Choroid plexus epithelial cell (primary cell): ENCODE data around the gene MALRD1.

ENCODE experiments used
- DNase-seq: peaks from one replicate; pipeline ENCODE4 v3.0.0-alpha.2; 2010; ENCODE audit warnings: low read depth
- H3K4me3 ChIP-seq: 2 replicates; pipeline ENCODE4 v1.5.1; 2011; ENCODE audit warnings: low read depth, mild to moderate bottlenecking, control low read depth, low read length, moderate library complexity
- TF ChIP-seq, protein P1 (sequence below): conservative IDR thresholded peaks from 2 replicates; pipeline ENCODE4 v1.5.1; 2011; ENCODE audit warnings: low read depth, mild to moderate bottlenecking, control low read depth, inconsistent platforms, low read length, moderate library complexity

MALRD1 gene

GRCh38 chr10:19663344-19663743 lies 614.7 kb downstream of the MALRD1 start:
- TF ChIP-seq, protein P1, sequence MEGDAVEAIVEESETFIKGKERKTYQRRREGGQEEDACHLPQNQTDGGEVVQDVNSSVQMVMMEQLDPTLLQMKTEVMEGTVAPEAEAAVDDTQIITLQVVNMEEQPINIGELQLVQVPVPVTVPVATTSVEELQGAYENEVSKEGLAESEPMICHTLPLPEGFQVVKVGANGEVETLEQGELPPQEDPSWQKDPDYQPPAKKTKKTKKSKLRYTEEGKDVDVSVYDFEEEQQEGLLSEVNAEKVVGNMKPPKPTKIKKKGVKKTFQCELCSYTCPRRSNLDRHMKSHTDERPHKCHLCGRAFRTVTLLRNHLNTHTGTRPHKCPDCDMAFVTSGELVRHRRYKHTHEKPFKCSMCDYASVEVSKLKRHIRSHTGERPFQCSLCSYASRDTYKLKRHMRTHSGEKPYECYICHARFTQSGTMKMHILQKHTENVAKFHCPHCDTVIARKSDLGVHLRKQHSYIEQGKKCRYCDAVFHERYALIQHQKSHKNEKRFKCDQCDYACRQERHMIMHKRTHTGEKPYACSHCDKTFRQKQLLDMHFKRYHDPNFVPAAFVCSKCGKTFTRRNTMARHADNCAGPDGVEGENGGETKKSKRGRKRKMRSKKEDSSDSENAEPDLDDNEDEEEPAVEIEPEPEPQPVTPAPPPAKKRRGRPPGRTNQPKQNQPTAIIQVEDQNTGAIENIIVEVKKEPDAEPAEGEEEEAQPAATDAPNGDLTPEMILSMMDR, result peak; percentile 23
- no peak for DNase-seq
- no peak overlapping the region for H3K4me3 ChIP-seq

DNA sequence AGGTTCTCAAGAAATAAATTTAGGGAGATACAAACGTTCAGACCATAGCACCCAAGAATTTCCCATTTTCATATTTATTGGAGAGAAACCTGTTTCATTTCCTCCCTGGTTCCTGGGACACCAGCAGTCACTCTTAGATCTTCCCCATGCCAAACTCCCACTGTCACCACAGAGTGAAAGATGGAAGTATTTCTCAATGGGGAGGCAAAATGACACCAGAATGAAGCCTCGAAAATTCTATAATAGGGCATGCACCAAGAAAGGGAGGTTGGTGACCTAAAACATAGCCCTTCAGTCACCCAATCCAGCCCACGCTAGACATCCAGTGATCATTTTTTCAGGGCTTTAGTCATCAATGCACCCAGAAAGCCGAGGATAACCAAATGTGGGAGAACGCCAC lies 619.5 kb downstream of the MALRD1 start:
- H3K4me3 ChIP-seq, result no peak overlapping the region
- no peak for DNase-seq
- TF ChIP-seq, protein P1, result no peak

GRCh38 chr10:19676063-19676462 lies 627.5 kb downstream of the MALRD1 start:
- H3K4me3 ChIP-seq, result no peak overlapping the region
- TF ChIP-seq, protein P1, result no peak
- no peak for DNase-seq

DNA sequence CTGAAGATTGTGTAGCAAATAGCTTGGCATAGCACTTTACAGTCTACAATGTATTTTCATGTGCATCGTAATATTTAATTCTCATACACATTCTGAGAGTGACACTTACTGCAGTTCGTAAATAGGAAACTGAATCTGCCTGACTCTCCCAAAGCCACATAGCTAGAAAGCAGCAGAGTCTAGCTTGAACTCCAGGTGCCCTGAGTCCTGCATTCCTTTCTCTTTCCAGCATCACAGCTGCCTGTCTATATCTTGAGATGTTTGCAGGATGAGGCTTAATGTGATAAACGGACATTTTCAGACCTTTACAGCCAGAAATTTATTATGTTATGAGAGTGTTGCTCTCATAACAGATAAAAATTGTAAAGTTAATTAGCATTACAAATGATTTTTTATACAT lies 634.8 kb downstream of the MALRD1 start:
- H3K4me3 ChIP-seq, result no peak overlapping the region
- TF ChIP-seq, protein P1, result no peak
- peak; percentile 78 for DNase-seq

- DNase-seq, result peak; percentile 80
- TF ChIP-seq, protein P1, result peak; percentile 64
- H3K4me3 ChIP-seq, result no peak overlapping the region
These were observed 635.4 kb downstream of the MALRD1 start for GRCh38 chr10:19683960-19684359.

DNA sequence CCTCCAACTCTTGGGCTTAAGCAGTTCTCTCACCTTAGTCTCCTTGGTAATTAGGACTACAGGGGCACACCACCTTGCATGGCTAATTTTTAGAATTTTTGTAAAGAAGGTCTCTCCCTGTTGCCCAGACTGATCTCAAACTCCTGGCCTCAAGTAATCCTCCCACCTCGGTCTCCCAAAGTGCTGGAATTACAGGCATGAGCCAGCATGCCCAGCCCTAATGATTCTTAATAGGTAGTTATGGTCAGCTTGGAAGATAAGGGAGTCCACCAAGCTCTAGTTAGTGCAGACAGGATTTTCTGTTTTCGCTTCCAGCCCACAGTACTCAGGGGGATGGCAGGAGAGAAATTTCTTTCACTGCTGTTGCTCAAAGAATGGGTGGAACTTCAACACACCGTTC lies 639.7 kb downstream of the MALRD1 start:
- DNase-seq, result no peak
- no peak overlapping the region for H3K4me3 ChIP-seq
- TF ChIP-seq, protein P1, result no peak

- no peak overlapping the region for H3K4me3 ChIP-seq
- TF ChIP-seq, protein P1, result no peak
- no peak for DNase-seq
These were observed 640.6 kb downstream of the MALRD1 start for GRCh38 chr10:19689231-19689630.
